HG03060 (cell line): ENCODE data around the gene ZCCHC7.
"Not testable (repeated sequence)": the region's sequence is repeated elsewhere in the genome, so short reads cannot be mapped to it uniquely, and the experiment has no call there.

Experiments
- ATAC-seq: cut with Tn5 transposase; IDR thresholded peaks from one replicate; pipeline ENCODE4 v1.9.1; 2021; ENCODE audit warnings: low read depth, moderate number of reproducible peaks; ENCODE audit not compliant: unreplicated experiment

ZCCHC7 gene

DNA sequence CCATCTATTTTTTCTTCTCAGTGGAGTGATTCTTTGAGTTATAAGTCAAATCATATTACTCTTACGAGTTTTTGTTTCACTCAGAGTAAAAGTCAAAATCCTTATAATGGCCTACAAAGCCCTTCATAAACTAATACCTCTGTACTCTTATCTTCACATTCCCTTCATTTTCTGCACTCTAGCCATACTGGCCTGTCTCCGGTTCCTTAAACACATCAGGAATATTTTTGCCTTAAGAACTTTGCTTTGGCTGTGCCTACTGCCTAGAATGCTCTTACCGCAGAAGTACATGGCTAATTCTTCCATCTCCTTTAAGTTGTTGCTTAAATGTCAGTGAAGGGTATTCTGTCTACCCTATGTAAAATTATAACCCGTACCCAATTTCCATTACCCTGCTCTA lies 169.3 kb downstream of the ZCCHC7 start:
- no peak for ATAC-seq

DNA sequence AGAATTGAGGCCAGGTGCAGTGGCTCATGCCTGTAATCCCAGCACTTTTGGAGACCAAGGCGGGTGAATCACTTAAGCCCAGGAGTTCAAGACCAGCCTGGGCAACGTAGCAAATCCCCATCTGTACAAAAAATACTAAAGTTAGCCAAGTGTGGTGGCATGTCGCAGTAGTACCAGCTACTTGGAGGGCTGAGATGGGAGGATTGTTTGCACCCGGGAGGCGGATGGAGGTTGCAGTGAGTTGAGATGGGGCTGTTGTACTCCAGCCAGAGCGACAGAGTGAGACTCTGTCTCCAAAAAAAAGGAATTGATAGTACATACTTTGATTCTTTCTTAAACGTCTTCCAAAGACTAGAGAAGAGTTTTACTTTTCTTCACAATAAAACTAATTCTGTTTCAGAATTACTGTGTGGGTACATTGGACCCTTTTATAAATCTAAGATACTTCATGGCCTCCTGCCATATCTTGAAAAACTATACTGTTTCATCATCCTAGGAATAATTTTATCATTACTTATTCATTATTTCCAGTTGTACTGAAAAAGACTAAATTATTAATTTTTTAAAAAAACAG lies 170.1 kb downstream of the ZCCHC7 start:
- ATAC-seq: no peak

DNA sequence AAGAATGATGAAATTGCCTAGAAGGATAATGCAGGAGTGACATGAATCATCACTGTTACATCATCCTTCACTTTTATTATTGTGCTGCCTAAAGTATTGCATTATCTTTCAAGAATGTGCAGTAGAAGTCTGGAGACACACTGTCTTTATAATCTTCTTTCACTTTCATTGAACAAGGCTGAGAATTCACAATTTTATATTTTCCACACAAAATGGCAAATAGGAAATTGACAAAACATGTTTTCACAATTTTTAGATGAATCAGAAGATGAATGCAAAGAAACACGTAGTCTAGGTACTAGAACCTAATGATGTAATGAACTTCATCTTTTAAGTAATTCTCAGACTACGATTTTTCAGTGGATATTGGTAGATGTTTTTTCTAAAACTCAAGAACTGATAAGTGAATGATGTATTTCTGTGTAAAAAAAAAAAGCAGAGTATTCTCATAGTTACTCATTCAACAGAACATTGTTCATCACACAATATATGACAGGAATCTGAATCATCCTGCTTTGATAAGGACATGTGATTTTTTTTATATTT lies 170.6 kb downstream of the ZCCHC7 start:
- ATAC-seq: no peak

DNA sequence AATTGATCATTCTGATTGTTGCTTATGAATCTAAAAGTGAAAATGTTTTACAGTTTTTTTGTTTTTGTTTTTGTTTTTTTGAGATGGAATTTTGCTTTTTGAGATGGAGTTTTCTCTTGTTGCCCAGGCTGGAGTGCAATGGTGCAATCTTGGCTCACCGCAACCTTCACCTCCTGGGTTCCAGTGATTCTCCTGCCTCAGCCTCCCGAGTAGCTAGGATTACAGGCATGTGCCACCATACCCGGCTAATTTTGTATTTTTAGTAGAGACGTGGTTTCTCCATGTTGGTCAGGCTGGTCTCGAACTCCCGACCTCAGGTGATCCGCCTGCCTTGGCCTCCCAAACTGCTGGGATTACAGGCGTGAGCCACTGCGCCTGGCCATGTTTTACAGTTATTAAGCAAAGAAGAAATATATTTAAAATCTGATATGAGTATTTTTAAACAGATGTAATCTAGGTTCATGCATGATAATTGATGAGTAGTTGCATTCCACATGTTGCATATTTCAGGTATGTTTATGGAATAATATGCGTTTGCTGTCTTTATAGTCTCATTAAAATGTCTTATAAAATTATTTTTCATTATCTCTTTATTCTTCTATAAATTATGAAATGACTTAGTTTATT lies 171.4 kb downstream of the ZCCHC7 start:
- not testable (repeated sequence) for ATAC-seq

GRCh38 chr9:37292896-37293295 lies 172.5 kb downstream of the ZCCHC7 start:
- no peak for ATAC-seq

GRCh38 chr9:37293664-37294524 lies 173.5 kb downstream of the ZCCHC7 start:
- peak; percentile 43 for ATAC-seq

GRCh38 chr9:37295178-37295577 lies 174.8 kb downstream of the ZCCHC7 start:
- no peak for ATAC-seq

DNA sequence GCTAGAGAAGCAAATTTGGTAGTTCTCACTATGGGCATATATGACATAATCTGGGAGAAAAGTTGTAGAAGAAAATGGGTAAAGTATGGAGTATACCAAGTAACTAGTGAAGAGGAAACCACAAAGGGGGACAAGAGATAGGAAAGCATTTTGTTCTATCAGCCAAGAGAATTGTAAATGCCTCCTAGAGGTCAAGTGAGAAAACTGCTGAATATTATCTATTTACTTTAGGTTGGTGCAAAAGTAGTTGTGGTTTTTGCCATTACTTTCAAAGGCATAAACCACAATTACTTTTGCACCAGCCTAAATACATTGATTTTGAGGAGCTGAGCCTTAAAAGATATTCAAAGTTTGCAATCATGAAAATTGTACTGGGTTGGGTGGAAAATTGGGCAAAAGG lies 175.4 kb downstream of the ZCCHC7 start:
- ATAC-seq: no peak

GRCh38 chr9:37297592-37297991 lies 177.2 kb downstream of the ZCCHC7 start:
- ATAC-seq: no peak

- ATAC-seq: no peak
These were observed 180.2 kb downstream of the ZCCHC7 start for GRCh38 chr9:37300620-37301019.

DNA sequence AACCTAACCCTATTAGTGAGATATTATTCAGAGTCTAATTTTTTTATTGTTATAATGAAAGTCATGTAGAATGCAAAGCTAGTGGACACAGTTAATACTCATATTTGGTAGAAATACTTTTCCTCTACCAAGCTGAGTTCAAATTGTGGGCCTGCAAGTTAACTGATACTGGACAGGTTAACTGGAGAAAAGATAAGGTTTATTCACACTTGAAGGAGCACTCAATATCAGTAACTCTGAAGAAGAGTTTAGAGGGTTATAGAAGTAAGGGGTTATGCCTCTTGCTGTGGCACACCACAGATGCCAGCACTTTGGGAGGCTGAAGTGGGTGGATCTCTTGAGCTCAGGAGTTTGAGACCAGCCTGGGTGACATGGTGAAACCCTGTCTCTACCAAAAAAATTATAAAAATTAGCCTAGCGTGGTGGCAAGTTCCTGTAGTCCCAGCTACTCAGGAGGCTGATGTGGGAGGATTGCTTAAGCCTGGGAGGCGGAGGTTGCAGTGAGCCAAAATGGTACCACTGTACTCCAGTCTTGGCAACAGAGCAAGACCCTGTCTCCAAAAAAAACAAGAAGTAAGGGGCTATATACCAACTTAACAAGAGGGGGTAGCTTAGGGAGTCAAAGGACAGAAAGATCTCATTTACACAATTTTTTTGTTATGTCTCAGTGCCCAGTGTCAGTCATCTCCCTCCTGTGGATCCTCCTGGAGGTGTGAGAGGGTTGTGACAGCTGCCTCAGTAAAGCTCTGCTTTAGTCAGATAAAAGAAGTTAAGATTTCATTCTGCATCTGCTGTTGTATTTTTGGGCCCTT lies 180.9 kb downstream of the ZCCHC7 start:
- ATAC-seq: no peak

GRCh38 chr9:37301854-37302172 lies 181.4 kb downstream of the ZCCHC7 start:
- no peak for ATAC-seq

DNA sequence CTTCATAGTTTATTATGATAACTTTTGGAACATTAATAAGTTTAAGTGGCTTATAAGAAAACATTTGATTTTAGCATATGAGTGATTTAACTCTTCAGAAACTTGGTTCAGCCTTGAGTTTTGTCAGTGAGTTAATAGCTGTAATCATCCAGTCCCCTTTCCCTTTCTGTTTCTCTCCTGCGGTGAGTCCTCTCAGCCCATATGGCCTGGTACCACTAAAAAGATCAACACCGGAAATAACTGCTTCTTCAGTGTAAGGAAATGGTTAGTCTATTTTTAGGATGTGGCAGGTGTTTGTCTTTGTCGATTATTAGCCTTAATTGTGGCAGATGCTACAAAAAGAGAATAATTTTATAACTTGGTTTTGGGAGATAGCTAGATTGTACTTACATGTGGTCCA lies 181.9 kb downstream of the ZCCHC7 start:
- ATAC-seq: peak; percentile 70

- not testable (repeated sequence) for ATAC-seq
These were observed 182.9 kb downstream of the ZCCHC7 start for GRCh38 chr9:37303272-37303671.

GRCh38 chr9:37309136-37309535 lies 188.8 kb downstream of the ZCCHC7 start:
- ATAC-seq: no peak

DNA sequence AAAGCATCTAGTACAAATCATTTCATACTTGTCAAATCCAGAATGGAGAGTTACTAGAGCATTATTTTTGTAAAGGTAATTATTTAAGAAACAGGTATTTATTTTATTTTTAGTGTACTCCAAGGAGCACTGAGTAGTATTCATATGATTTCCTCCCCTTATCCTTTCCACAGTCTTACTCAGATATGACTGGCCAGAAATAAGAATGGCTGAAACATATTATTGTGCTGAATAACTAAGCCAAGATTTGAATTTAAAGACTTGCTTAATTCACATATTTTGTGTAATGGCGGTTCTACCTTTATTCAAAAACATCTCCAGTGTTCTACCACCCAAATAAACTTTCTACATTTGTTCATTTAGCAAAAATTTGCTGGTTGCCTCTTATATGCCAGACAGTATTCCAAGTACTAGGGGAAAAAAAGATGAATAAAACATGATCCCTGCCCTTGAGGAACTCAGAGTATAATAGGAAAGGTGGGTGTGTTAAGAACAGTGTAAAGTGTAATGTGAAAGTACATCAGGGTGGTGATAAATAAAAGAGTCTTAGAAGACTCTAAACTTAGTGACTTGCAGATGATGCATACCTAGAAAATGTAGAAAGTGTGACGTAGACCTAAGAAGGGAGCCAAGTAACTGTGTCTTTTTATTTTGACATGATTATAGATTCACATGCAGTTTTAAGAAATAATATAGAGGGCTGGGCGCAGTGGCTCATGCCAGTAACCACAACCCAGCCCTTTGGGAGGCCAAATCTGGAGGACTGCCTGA lies 191.7 kb downstream of the ZCCHC7 start:
- ATAC-seq: no peak

GRCh38 chr9:37324261-37324683 lies 203.9 kb downstream of the ZCCHC7 start:
- ATAC-seq: peak; percentile 62

- ATAC-seq: peak; percentile 14
These were observed 204.5 kb downstream of the ZCCHC7 start for GRCh38 chr9:37324691-37325490.

- no peak for ATAC-seq
These were observed 205.4 kb downstream of the ZCCHC7 start for GRCh38 chr9:37325778-37326177.
